Upper lobe of right lung (tissue), 1 donor: ENCODE data around the gene ZNF146. TPM values are rescaled to one million over a fixed set of nuclear protein-coding genes. Genes with fewer than 3 reads are reported as not detected.
A peak's percentile ranks its signal among the peaks of the same experiment; 100 is the strongest.

Experiments used
- ATAC-seq: fragments of 200-7000 bp; cut with Tn5 transposase; one replicate; pipeline ENCODE4 v1.9.1; 2020; ENCODE audit warnings: mild to moderate bottlenecking, moderate library complexity
- DNase-seq: peaks from one replicate; pipeline ENCODE4 v3.0.0-alpha.2; 2020
- H3K27ac ChIP-seq: fragments of 200-600 bp; one replicate; pipeline ENCODE4 v1.8.0; 2022
- H3K27me3 ChIP-seq: fragments of 200-600 bp; one replicate; pipeline ENCODE4 v1.8.0; 2022; ENCODE audit warnings: mild to moderate bottlenecking
- H3K36me3 ChIP-seq: fragments of 200-600 bp; one replicate; pipeline ENCODE4 v1.8.0; 2022
- H3K4me1 ChIP-seq: fragments of 200-600 bp; one replicate; pipeline ENCODE4 v1.8.0; 2022
- H3K4me3 ChIP-seq: fragments of 200-600 bp; one replicate; pipeline ENCODE4 v1.8.0; 2022; ENCODE audit warnings: mild to moderate bottlenecking
- H3K9me3 ChIP-seq: fragments of 200-600 bp; one replicate; pipeline ENCODE4 v1.8.0; 2022
- intact Hi-C: fragments of 100-400 bp; cut with DNase I; formaldehyde crosslinking; loops from one replicate; pipeline ENCODE4 v1.11.0; 2022
- total RNA-seq: library from RNA; stranded (reverse); fragmentation: NEBNext Ultra II Directional; extraction: Animal tissue kit (Norgen Biotek cat#: 25700); gene quantifications from one replicate; pipeline ENCODE4 v1.2.1, GENCODE V29; 2021
- TF ChIP-seq, protein P1 (sequence below): fragments of 200-600 bp; IDR thresholded peaks from one replicate; pipeline ENCODE4 v1.8.0; 2022; ENCODE audit warnings: antibody characterized with exemption
- donor health status: DM: no; HTN: yes; CAD: no; lungs with severe emphysema.

Gene ZNF146
- total RNA-seq, 1 donor from 2014 or later: 41.2 TPM

- H3K36me3 ChIP-seq: no peaks in the 10 kb centered on the region
- ATAC-seq: no peak
- TF ChIP-seq, protein P1, sequence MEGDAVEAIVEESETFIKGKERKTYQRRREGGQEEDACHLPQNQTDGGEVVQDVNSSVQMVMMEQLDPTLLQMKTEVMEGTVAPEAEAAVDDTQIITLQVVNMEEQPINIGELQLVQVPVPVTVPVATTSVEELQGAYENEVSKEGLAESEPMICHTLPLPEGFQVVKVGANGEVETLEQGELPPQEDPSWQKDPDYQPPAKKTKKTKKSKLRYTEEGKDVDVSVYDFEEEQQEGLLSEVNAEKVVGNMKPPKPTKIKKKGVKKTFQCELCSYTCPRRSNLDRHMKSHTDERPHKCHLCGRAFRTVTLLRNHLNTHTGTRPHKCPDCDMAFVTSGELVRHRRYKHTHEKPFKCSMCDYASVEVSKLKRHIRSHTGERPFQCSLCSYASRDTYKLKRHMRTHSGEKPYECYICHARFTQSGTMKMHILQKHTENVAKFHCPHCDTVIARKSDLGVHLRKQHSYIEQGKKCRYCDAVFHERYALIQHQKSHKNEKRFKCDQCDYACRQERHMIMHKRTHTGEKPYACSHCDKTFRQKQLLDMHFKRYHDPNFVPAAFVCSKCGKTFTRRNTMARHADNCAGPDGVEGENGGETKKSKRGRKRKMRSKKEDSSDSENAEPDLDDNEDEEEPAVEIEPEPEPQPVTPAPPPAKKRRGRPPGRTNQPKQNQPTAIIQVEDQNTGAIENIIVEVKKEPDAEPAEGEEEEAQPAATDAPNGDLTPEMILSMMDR: no peak
- H3K27ac ChIP-seq: no peak overlapping the region
- intact Hi-C loops: no loop called here
- H3K4me1 ChIP-seq: no peaks in the 10 kb centered on the region
- no peak overlapping the region for H3K4me3 ChIP-seq
- peaks cover 7% of the 10 kb centered on the region for H3K9me3 ChIP-seq
- no peaks in the 10 kb centered on the region for H3K27me3 ChIP-seq
- no peak for DNase-seq
Observed at GRCh38 chr19:36244066-36244465, 29.2 kb downstream of the ZNF146 start.

DNA sequence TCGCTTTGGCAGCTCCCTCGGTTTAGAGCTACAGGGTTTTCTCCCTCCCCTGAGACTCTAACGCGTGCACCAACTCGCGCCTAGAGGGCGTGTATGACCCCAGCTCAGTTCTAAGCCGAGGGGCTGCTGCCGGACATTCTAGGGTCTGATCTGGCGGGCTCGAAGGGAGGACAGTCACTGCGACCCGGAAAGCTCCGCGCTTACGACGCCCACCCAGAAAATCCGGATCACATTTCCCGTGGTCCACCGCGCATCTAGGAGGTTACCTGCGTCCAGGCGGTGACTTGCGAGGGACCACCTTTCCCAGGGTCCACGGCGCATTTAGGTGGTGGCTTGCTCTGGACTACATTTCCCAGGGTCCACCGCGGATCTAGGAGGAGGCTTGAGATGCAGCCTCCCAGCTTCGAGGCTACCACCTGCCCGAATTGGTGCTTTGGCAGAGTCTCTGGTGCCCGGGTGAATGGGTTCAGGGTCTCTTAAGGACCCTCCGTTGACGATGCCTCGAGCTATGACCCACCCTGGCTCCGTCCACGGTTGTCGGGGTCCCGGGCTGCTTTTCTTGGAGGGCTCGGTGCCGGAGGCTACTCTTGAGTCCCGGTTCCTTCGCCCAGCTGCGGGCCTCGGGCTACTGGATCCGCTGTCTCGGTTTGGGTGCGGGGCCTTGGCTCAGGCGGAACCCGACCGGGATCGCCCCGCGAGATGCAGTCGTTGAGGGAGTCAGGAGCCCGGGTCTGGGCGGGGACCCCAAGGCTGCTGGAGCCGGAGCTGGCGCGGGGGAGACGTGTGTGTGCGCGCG, 30.5 kb downstream of the ZNF146 start:
- ATAC-seq: peak; percentile 16
- no peaks in the 10 kb centered on the region for H3K9me3 ChIP-seq
- H3K4me1 ChIP-seq: no peaks in the 10 kb centered on the region
- H3K4me3 ChIP-seq: peak overlapping the region; percentile 34
- DNase-seq: no peak
- H3K36me3 ChIP-seq: no peaks in the 10 kb centered on the region
- H3K27ac ChIP-seq: no peak overlapping the region
- TF ChIP-seq, protein P1: no peak
- no peaks in the 10 kb centered on the region for H3K27me3 ChIP-seq
- intact Hi-C loops: no loop called here

DNA sequence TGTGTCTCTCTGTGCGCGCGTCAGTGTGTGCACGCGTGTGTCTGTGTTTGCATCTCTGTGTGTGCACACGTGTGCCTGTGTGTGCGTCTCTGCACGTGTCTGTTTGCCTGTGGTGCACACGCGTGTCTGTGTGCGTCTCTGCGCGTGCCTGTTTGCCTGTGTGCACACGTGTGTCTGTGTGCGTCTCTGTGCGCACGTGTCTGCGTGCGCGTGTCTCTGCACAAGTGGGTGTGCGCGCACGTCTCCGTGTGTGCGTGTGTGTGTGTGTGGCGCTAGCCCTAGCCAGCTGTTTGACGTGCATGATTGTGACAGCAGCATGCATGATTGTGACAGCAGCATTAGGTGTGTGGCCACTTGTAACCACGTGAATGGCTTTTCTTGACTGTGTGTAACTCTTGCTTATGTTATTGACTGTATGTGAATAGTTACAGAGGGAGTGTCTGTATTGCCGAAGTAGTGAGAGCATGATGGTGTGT, 31.1 kb downstream of the ZNF146 start:
- H3K9me3 ChIP-seq: no peaks in the 10 kb centered on the region
- H3K4me3 ChIP-seq: peak overlapping the region; percentile 34
- TF ChIP-seq, protein P1: no peak
- H3K27ac ChIP-seq: no peak overlapping the region
- intact Hi-C loops: no loop called here
- H3K27me3 ChIP-seq: no peaks in the 10 kb centered on the region
- no peaks in the 10 kb centered on the region for H3K4me1 ChIP-seq
- no peaks in the 10 kb centered on the region for H3K36me3 ChIP-seq
- DNase-seq (no peak), ATAC-seq (peak; percentile 9)

- Histone ChIP-seq H3K27me3 (no peaks in the 10 kb centered on the region), H3K36me3 (no peaks in the 10 kb centered on the region), H3K4me1 (no peaks in the 10 kb centered on the region), H3K4me3 (no peak overlapping the region), H3K9me3 (no peaks in the 10 kb centered on the region), H3K27ac (no peak overlapping the region)
- TF ChIP-seq, protein P1: no peak
- ATAC-seq: no peak
- intact Hi-C loops: no loop called here
- no peak for DNase-seq
Observed at GRCh38 chr19:36252047-36252446, 37.1 kb downstream of the ZNF146 start.

DNA sequence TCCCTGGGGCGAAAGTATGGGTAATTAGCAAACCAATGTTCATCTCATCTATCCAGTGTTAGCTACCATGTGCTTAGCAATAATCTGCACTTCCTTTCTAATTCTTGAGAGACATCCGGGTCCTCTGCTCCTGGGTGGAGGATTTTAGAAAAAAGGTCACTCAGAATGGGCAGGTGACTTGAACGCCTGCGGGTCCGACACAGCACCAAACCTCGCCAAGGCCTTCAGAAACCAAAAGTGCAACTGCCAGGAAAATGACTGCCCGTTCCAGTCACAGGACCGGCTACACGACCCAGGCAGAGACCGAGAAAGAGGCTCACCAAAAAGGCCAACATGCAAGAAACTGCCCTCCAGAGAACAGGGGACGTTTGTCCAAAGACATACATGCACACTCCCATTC, 39.9 kb downstream of the ZNF146 start:
- TF ChIP-seq, protein P1: no peak
- H3K9me3 ChIP-seq: no peaks in the 10 kb centered on the region
- H3K4me1 ChIP-seq: no peaks in the 10 kb centered on the region
- no peaks in the 10 kb centered on the region for H3K27me3 ChIP-seq
- no peak overlapping the region for H3K27ac ChIP-seq
- intact Hi-C loops: no loop called here
- ATAC-seq: no peak
- no peak overlapping the region for H3K4me3 ChIP-seq
- no peak for DNase-seq
- H3K36me3 ChIP-seq: no peaks in the 10 kb centered on the region
